ENCODE results near the gene RBPMS2.

RBPMS2 gene

GRCh38 chr15:64713592-64713991 lies 61.8 kb downstream of the RBPMS2 start:
- TF ChIP-seq CTCF (conservative IDR thresholded peaks at IDR 0.05; ENCODE audit: control insufficient read depth, insufficient read depth, low read depth, low read length), result no peak
- no peak for DNase-seq (ENCODE audit: low read depth)
- no peak overlapping the region for H3K4me3 ChIP-seq (ENCODE audit: control insufficient read depth, low read depth, low read length)

- H3K4me3 ChIP-seq (ENCODE audit: control insufficient read depth, low read depth, low read length), result no peak overlapping the region
- no peak for DNase-seq (ENCODE audit: low read depth)
- no peak for TF ChIP-seq CTCF (conservative IDR thresholded peaks at IDR 0.05; ENCODE audit: control insufficient read depth, insufficient read depth, low read depth, low read length)
These were observed 63.0 kb downstream of the RBPMS2 start for GRCh38 chr15:64712353-64712752.

GRCh38 chr15:64710676-64711428 lies 64.5 kb downstream of the RBPMS2 start:
- no peak overlapping the region for H3K4me3 ChIP-seq (ENCODE audit: control insufficient read depth, low read depth, low read length)
- DNase-seq (ENCODE audit: low read depth), result no peak
- no peak for TF ChIP-seq CTCF (conservative IDR thresholded peaks at IDR 0.05; ENCODE audit: control insufficient read depth, insufficient read depth, low read depth, low read length)

GRCh38 chr15:64706011-64706911 lies 69.1 kb downstream of the RBPMS2 start:
- TF ChIP-seq CTCF (conservative IDR thresholded peaks at IDR 0.05; ENCODE audit: control insufficient read depth, insufficient read depth, low read depth, low read length), result no peak
- DNase-seq (ENCODE audit: low read depth), result no peak
- no peak overlapping the region for H3K4me3 ChIP-seq (ENCODE audit: control insufficient read depth, low read depth, low read length)

GRCh38 chr15:64705006-64705405 lies 70.4 kb downstream of the RBPMS2 start:
- TF ChIP-seq CTCF (conservative IDR thresholded peaks at IDR 0.05; ENCODE audit: control insufficient read depth, insufficient read depth, low read depth, low read length), result no peak

GRCh38 chr15:64703632-64703959 lies 71.8 kb downstream of the RBPMS2 start:
- DNase-seq (ENCODE audit: low read depth), result peak; percentile 26
- H3K4me3 ChIP-seq (ENCODE audit: control insufficient read depth, low read depth, low read length), result peak overlapping the region; percentile 84

More at GRCh38 chr15:64705006-64705405, 70.4 kb downstream of the RBPMS2 start:
- no peak overlapping the region for H3K4me3 ChIP-seq (ENCODE audit: control insufficient read depth, low read depth, low read length)
- no peak for DNase-seq (ENCODE audit: low read depth)

More at GRCh38 chr15:64703632-64703959, 71.8 kb downstream of the RBPMS2 start:
- no peak for TF ChIP-seq CTCF (conservative IDR thresholded peaks at IDR 0.05; ENCODE audit: control insufficient read depth, insufficient read depth, low read depth, low read length)
